GM12891 (cell line): Measurements from ENCODE around the gene SLC25A21.
"Not testable (repeated sequence)": the region's sequence is repeated elsewhere in the genome, so short reads cannot be mapped to it uniquely, and the experiment has no call there.

Experiments used
- DNase-seq: peaks from one replicate; pipeline ENCODE4 v3.0.0; 2011; ENCODE audit warnings: low spot score; ENCODE audit not compliant: insufficient read length
- FAIRE-seq: peaks from 2 replicates; lab custom pipeline; 2011; peaks lifted over from hg19 to GRCh38; lab: Jason Lieb, UNC
- PAX5 ChIP-seq: IDR thresholded peaks from 2 replicates; pipeline ENCODE4 v1.6.1; 2011; ENCODE audit warnings: low read length, moderate library complexity, mild to moderate bottlenecking; ENCODE audit not compliant: insufficient read depth, severe bottlenecking
- POLR2A ChIP-seq: IDR thresholded peaks from 2 replicates; pipeline ENCODE4 v1.6.1; 2011; ENCODE audit warnings: low read depth, low read length, control low read depth
- POLR2AphosphoS5 ChIP-seq: IDR thresholded peaks from 2 replicates; pipeline ENCODE4 v1.6.1; 2011; ENCODE audit warnings: low read depth, low read length, control low read depth
- POU2F2 ChIP-seq: IDR thresholded peaks from 2 replicates; pipeline ENCODE4 v1.6.1; 2011; ENCODE audit warnings: low read depth, mild to moderate bottlenecking, control low read depth, low read length, moderate library complexity
- SPI1 ChIP-seq: IDR thresholded peaks from 2 replicates; pipeline ENCODE4 v1.6.1; 2011; ENCODE audit warnings: low read depth, low read length, control low read depth
- TAF1 ChIP-seq: IDR thresholded peaks from 2 replicates; pipeline ENCODE4 v1.6.1; 2011; ENCODE audit warnings: low read depth, low read length, control low read depth

SLC25A21 gene

DNA sequence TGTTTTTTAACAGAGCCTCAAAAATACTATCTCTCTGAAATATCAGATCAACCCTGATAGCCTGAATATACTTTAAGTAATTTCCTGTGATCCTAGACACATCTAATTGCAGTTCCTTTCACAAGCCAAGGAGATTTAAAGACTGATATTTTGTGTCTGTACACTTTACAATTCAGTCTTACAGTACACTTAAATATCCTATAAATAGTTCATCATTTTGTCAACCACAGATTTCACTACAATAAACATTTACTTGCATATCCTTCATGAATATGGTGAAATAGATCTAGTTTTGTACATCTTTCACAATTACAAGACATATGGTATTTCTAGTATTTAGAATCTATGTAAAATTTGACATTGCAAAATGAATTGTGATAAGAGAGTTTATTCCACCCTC is 349.7 kb downstream of the SLC25A21 start:
- no peak for FAIRE-seq
- no peak for TF ChIP-seq SPI1
- TF ChIP-seq PAX5: no peak
- TF ChIP-seq POLR2AphosphoS5: no peak
- no peak for TF ChIP-seq TAF1
- DNase-seq: no peak

DNA sequence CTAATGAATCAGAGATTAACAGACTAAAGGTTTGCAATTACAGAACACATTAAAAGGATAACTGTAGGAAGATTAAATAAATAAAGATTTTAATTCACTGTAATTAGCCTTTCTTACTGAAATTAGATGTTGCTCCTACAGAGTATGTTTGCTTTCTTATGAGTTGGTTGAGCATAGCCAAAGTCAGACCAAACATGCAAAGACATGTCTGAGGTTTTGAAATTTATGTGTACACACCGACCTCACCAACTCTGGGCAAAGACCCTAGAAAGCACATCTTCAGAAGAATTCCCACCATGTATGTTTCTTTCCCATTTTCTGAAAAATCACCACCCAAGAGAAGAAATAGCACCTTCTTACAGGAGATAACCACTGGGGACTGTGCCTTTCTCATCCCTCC is 351.5 kb downstream of the SLC25A21 start:
- FAIRE-seq (no peak), DNase-seq (no peak)
- no peak for TF ChIP-seq PAX5
- TF ChIP-seq TAF1: no peak
- no peak for TF ChIP-seq POLR2A
- no peak for TF ChIP-seq POU2F2
- TF ChIP-seq POLR2AphosphoS5: no peak
- no peak for TF ChIP-seq SPI1

DNA sequence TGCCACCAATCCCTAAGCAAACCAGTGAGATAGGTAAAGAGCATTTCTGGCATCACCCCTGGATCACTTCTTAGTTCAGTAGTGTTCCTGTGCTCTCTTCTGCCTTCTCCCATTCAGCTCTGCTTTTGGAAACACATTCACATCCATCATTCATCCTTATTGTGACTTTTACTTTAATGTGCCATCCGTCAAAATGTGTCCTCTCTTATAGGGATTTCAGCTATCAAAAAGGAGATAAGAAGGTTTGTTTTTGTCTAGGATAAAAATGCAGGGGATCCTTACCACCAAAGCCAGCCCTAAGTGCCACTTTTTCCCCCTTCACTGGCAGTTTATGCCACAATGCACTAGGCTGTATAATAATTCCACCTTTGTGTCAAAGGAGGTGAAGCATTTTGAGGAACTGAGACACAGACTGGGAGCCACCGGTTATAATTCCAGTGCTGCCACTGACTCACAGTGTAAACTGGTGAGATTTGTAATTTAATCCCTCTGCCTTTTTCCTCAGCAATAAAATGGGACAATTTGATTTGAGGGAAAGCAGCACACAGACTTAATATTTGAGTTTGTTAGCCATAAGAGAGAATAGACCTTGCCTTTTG is 352.2 kb downstream of the SLC25A21 start:
- TF ChIP-seq TAF1 (no peak), POLR2AphosphoS5 (no peak), POLR2A (no peak), POU2F2 (no peak), PAX5 (no peak), SPI1 (no peak)
- no peak for FAIRE-seq

DNA sequence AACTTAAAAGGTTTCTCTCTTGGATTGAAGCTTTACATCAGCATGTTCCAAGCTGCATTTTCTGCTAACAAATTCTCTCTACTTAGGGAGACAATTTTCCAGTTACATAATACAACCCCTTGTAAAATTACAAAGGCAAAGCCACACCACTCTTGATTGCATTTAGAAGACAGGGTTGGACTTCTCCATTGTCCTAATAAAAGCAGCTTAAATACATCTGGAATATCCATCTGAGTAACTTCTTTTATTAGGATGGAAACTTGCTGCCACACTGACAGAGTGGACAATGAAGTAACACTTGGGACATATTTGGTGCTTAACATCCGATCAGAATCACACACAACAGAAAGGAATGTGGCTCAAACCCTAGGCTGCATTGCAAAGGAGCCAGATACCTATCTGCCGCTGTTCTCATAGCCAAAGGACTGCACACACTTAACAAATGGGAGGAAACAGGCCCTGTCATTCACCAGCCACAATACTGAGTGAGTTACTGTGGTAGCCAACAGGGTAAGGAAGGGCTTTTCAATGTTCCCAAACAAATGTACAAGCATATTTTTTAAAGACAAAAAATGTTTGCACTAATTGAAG is 353.5 kb downstream of the SLC25A21 start:
- DNase-seq (no peak), FAIRE-seq (no peak)
- TF ChIP-seq TAF1 (no peak), POU2F2 (no peak), SPI1 (no peak), POLR2AphosphoS5 (no peak), POLR2A (no peak), PAX5 (no peak)

More for the DNA sequence above, 352.2 kb downstream of the SLC25A21 start:
- no peak for DNase-seq

DNA sequence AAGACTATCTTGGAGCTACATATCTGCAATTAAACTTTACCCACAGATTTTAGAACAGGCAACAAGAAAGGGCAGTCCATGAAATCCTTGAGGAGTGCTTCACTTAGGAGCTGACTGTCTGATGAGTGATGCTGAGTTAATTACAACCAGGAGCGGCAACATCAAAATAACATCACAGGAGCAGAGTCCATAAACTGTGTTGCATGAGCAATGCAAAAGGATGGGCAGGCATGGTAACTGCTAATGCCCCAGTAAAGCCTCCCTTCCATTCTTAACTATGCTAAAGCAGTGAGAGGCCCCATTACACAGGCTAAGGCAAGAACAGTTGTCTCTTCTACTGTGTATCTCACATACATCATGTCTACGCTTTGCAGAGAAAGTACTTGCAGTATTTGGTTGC is 354.2 kb downstream of the SLC25A21 start:
- no peak for FAIRE-seq
- TF ChIP-seq PAX5 (no peak), SPI1 (no peak)
- DNase-seq: no peak

DNA sequence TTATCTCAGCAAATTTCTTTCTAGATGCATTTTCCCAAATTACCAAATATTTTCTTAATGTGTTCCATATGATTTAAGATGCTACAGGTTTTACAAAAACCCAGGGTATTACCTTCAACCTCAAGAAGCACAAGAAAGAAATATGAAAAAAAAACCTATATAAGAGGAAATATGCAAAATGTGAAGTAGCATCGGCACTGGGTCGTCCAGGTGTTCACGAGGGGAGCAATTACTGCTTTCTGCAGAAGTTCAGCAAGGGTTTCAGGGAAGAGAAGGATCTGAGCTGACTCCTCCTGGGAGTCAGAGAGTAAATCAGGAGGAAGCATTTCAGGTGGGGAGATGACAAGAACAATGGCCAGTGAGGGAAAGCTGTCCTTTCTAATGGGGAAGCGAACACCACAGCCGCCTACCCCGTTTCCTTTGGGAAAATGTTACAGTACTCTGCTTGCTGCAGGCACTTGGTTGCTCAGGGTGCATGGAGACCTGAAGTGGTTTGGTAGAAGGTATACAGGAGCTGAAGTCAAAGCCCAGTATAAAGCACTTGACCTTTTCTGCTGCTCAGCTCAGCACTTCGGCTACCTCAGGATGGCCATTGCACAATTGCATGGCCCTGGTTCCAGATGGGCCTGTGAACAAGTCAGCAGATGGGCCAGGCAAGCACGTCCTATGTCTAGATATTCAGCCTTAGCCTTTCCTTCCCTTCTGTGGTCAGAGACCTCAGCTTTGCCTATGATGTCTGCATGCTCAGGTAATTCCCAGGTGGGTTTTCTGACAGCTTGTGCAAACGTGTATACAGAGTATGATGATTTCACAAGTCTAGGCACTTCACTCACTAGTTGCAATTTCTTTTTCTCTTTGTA is 355.1 kb downstream of the SLC25A21 start:
- DNase-seq (no peak), FAIRE-seq (no peak)
- no peak for TF ChIP-seq POLR2A
- no peak for TF ChIP-seq POLR2AphosphoS5
- no peak for TF ChIP-seq TAF1
- TF ChIP-seq SPI1: no peak
- TF ChIP-seq POU2F2: no peak
- TF ChIP-seq PAX5: no peak

DNA sequence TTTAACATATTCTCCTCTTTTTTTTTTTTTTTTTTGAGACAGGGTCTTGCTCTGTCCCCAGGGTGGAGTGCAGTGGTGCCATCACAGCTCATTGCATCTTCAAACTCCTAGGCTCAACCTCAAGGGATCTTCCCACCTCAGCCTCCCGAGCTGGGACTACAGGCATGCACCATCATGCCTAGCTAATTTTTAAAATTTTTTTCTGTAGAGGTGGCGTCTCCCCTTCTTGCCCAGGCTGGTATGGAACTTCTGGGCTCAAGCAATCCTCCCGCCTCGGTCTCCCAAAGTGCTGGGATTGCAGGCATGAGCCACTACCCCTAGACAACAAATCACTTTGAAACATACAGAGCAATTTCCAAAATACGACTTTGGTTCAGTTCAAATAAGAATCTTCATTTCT is 355.9 kb downstream of the SLC25A21 start:
- DNase-seq: no peak
- FAIRE-seq: no peak
- TF ChIP-seq POLR2A: no peak
- TF ChIP-seq PAX5: no peak
- TF ChIP-seq POU2F2: no peak
- TF ChIP-seq TAF1: no peak
- TF ChIP-seq POLR2AphosphoS5: no peak
- TF ChIP-seq SPI1: no peak

DNA sequence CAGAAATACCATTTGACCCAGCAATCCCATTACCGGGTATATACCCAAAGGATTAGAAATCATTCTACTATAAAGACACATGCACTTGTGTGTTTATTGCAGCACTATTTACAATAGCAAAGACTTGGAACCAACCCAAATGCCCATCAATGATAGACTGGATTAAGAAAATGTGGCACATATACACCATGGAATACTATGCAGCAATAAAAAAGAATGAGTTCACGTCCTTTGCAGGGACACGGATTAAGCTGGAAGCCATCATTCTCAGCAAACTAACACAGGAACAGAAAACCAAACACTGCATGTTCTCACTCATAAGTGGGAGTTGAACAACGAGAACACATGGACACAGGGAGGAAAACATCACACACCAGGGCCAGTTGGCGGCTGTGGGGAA is 357.6 kb downstream of the SLC25A21 start:
- DNase-seq, FAIRE-seq: not testable (repeated sequence)

DNA sequence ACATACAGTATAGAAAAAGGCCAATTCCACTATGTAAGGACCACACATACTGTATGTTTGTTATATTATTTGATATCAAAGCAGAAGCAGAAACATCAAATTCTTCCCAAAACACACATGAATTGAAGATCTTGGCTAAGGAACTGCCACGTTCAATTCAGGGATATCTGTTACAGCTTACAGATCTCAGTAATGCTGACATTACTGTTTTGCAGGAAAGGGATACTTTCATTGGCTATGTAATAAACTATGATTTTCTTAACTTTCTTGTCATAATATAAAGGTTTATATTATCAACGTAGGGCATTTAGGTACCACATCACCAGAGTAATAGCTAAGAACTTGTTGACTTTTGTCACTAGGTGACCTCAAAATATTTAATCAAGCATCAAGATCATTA is 362.2 kb downstream of the SLC25A21 start:
- TF ChIP-seq TAF1: no peak
- no peak for TF ChIP-seq POU2F2
- no peak for TF ChIP-seq POLR2A
- DNase-seq (no peak), FAIRE-seq (no peak)

DNA sequence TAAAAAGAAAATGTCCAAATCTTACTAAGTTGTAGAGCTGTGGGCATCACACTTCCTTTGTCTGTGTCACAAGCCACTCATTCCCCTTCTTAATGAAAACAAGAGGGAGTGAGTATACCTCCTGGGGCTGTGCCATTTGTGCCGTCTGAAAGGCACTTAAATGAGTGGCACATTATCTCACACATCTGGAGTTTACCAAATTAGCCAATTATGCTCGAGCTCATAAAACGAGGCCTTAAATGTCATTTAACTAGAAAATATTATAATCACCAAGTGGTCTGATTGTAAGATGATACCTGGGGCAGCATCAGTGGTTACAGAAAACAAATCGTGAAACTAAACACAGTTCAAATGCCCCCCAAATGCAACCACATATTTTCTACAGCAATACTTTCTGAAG is 364.7 kb downstream of the SLC25A21 start:
- DNase-seq (no peak), FAIRE-seq (no peak)
- no peak for TF ChIP-seq POLR2A
- TF ChIP-seq PAX5: no peak
- TF ChIP-seq POU2F2: no peak
- no peak for TF ChIP-seq POLR2AphosphoS5
- TF ChIP-seq TAF1: no peak
